ENCODE results near the gene TRPT1.

DNA sequence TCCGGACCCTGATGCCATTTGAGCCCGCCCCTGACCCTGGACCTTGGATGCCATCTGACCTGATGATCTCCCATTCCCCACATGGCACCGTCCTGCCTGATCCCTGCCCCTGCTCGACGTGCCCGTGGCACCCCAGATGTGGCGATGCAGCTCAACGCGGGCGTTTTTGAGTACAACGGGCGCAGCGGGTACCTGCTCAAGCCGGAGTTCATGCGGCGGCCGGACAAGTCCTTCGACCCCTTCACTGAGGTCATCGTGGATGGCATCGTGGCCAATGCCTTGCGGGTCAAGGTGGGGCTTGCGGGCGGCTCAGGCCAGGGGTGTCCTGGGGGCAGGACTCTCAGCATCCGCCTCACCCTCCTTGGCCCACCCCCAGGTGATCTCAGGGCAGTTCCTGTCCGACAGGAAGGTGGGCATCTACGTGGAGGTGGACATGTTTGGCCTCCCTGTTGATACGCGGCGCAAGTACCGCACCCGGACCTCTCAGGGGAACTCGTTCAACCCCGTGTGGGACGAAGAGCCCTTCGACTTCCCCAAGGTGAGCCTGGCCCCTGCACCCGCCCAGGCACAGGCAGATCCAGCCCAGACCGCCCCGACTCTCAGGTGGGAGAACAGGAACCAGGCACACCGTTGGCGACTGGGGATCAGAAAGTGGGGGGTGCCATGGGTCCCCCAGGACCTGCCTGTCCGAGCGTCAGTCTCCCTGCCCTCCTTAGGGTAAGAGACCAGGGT is 36.5 kb upstream of the TRPT1 start:
- TF ChIP-seq POLR2AphosphoS5 (IDR thresholded peaks at IDR 0.05; ENCODE audit: insufficient read depth in 1 of 2, low read depth in 1 of 2) = no peak
- TF ChIP-seq, protein P1, sequence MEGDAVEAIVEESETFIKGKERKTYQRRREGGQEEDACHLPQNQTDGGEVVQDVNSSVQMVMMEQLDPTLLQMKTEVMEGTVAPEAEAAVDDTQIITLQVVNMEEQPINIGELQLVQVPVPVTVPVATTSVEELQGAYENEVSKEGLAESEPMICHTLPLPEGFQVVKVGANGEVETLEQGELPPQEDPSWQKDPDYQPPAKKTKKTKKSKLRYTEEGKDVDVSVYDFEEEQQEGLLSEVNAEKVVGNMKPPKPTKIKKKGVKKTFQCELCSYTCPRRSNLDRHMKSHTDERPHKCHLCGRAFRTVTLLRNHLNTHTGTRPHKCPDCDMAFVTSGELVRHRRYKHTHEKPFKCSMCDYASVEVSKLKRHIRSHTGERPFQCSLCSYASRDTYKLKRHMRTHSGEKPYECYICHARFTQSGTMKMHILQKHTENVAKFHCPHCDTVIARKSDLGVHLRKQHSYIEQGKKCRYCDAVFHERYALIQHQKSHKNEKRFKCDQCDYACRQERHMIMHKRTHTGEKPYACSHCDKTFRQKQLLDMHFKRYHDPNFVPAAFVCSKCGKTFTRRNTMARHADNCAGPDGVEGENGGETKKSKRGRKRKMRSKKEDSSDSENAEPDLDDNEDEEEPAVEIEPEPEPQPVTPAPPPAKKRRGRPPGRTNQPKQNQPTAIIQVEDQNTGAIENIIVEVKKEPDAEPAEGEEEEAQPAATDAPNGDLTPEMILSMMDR (IDR thresholded peaks at IDR 0.05) = no peak
- TF ChIP-seq POLR2A (IDR thresholded peaks at IDR 0.05) = no peak
